GM04503 (cell line): ENCODE results near the gene RTBDN.
"Not testable (repeated sequence)": the region's sequence is repeated elsewhere in the genome, so short reads cannot be mapped to it uniquely, and the experiment has no call there.

ENCODE experiments used
- DNase-seq: peaks from one replicate; pipeline ENCODE4 v3.0.0-alpha.2; 2012; ENCODE audit warnings: low read depth

Gene RTBDN

GRCh38 chr19:12856653-12857052 is 22.3 kb upstream of the RTBDN start:
- DNase-seq: no peak

GRCh38 chr19:12847159-12848139 is 13.1 kb upstream of the RTBDN start:
- DNase-seq: no peak

DNA sequence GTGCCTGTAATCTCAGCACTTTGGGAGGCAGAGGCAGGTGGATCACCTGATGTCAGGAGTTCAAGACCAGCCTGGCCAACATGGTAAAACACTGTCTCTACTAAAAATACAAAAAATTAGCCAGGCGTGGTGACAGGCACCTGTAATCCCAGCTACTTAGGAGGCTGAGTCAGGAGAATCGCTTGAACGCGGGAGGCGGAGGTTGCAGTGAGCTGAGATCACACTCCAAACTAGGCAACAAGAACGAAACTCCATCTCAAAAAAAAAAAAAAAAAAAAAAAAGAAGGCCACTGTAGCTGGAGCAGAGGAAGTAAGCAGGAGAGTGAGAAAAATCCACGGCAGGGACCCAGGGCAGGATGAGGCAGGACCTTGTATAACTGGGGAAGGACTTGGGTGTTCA is 12.2 kb upstream of the RTBDN start:
- DNase-seq: not testable (repeated sequence)

GRCh38 chr19:12843999-12844732 is 9.8 kb upstream of the RTBDN start:
- no peak for DNase-seq

DNA sequence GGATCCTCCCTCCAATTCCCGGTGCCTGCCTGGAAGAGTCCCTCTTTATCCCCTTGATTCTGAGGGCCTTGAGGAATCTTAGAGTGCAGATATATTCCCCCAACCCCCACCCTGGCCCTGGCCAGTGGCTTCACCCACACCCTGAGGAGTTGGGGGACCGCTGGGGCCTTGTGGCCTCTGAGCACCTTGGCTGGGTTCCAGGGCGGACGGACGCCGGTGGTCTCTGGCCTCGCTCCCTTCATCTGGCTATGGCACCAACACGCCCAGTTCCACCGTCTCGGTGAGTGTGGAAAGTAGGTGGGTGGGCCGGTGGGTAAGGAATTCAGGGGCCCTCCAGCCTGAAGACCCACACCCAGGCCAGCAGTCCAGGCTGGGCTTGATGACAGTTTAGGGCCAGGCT is 8.9 kb upstream of the RTBDN start:
- DNase-seq: no peak

DNA sequence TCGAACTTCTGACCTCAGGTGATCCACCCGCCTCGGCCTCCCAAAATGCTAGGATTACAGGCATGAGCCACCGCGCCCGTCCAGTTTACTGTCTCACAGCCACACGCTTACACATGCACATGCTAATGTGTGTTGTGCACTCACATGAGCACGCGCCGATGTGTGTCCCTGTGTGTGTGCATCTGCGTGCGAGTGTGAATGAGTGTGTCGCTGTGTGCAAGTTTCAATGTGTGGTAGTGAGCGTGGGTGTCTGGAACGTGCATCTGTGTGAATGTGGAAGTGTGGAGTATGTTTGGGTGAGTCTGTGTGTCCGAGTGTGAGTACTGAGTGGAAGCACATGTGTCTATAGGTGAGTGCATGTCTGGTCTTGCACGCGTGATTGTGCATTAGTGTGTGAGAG is 8.1 kb upstream of the RTBDN start:
- DNase-seq: no peak

- DNase-seq: no peak
Observed at GRCh38 chr19:12841094-12841493, 6.7 kb upstream of the RTBDN start.

GRCh38 chr19:12840091-12841079 is 6.0 kb upstream of the RTBDN start:
- DNase-seq: no peak

DNA sequence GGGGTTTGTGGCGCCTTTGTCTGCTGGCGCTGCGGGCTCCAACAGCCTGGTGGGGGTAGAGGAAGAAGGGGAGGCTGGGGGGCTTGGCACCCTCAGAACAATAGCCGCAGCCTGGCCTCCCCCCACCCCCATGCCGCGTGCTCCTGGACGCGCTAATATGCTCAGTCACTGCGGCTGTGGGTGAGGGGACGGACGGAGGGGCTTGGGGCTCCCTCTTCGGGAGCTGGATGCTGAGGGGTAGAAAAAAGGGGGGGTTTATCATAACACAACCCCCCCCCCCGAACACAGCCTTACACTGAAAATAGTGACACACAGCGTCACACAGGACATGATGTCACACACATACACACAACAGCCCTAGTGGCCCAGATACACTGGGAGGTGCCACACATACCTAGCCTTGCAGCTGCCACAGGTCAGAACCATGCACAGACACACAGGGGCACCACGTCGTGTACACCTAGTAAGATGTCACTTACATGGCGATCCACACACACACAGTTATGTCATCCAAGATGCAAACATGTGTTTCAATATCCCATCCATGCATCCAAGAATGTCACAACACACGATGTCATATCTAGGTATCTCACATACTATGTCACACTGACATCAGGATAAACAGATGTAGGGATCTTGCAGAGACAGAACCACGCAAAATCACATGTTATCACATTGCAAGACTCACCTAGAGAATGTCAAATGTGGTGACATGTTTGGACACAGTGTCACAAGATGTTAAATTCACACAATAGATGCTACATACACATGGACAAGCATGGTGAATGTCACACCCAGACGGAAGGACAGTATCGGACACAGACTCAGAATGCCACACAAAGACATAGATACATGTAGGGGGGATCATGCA is 4.7 kb upstream of the RTBDN start:
- DNase-seq: no peak

DNA sequence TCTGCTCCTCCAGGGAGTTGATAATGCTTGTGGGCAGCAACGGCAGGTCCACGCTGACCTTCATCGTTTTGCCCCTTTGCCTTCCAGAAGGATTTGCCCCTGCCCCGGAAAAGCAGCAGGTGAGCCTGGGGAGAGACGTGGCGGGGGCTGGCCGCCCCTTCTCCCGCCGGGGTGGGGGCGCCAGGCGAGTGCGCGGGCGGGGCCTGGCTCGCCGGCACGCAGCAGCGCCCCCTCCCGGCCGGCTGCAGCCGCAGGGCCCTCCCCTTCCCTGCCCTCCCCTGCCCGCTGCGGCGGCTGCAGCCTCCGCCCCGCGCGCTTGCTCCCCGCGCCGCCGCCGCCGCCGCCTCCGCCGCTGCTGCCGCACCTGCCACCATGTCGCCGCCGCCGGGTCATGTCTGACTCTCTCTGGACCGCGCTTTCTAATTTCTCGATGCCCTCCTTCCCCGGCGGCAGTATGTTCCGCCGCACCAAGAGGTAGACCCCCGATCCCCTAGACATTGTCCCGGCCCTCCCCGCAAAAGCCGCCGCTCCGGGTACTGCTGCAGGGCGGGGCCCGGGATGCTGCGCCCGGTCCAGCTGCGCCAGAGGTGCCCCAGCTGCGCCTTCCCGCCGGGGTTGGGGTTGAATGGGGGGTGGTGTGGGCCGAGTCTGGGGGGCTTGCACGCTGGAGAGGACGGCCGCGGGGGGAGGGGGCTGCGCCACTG is 4.0 kb upstream of the RTBDN start, which contains the start of gene MAST1:
Gene MAST1 (plus strand): TSS at position 334 of the 704 bp plus-strand sequence. CDS start 58 bp downstream, at position 392.
- DNase-seq: no peak

GRCh38 chr19:12837225-12837624 is 2.8 kb upstream of the RTBDN start:
- no peak for DNase-seq

DNA sequence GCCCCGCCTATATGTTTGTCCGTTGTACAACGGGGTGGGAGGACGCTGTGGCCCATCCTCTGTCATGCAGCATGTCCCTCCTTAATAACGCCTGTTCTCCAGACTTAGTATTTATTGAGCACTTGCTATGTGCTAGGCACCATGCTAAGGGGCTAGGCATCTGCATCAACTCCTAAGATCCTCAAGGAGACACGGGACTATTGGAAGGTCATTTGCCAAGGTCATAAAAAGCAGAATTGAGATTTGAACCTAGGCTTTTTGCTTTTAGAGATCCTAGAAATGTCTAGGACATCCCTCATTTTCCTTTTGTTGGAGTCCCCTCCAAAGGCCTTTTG is 2.1 kb upstream of the RTBDN start:
- DNase-seq: no peak

- no peak for DNase-seq
Observed at GRCh38 chr19:12834976-12835757, 788 bp upstream of the RTBDN start.

GRCh38 chr19:12833738-12834565 is 427 bp downstream of the RTBDN start:
- no peak for DNase-seq

DNA sequence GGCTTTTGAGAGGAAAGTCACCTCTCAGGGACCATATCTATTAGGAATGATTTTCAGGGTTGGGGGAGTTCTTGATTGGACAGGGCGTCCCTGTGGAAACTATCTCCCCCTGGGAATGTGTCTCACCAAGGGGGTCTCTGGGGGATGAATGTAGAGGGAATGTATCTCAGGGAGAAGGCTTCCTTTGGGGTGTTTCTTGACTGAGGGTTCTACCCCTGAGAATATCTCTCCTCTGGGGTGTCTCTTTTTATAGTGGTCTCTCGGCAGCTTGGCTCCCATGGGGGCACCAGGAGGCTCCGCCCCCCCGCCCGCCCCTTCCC is 1.0 kb downstream of the RTBDN start:
- no peak for DNase-seq

DNA sequence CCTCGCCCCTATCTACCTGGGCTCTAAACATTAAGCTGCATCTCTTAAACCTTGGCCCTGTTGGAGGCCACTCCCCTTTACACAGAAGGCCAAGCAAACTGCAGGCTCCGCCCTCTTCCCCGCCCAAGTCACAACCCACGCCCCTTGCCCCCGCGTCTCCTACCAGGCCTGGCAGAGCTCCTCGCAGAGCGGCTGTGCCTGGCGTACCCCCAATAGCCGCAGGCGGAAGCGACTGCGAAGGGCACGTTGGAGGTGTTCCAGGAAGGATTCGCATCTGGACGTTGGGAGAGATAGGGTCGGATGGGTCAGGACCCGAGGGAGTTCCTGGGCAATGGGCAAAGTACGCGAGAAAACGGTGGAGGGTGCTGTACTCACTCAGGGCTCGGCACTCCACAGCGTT is 5.9 kb downstream of the RTBDN start:
- no peak for DNase-seq

- no peak for DNase-seq
Observed at GRCh38 chr19:12825254-12826131, 8.9 kb downstream of the RTBDN start.

DNA sequence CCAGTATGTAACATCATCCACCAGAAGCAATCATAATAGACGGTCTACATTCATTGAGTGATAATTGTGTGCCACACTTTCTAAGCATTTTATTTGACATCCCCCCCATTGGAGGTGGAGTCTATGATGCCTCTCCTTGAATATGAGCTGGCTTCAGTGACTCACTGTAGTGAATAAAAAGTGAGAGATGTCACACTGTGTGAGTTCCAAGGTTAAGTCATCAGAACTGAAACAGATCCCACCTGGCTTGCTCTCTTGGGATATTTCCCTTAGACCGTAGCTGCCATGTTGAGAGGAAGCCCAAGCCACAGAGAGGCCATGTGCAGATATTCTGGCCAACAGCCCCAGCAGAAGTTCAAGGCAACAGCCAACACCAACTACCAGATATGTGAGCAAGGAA is 12.6 kb downstream of the RTBDN start:
- no peak for DNase-seq
